Transverse colon (tissue), 4 donors: ENCODE results near the gene SLC22A1.

ENCODE experiments used
- CTCF ChIP-seq, 5 experiments: fragments of 200-600 bp in 3 of 5; fragments of 450-650 bp in 2 of 5; sonication (generic) in 3 of 5; IDR thresholded peaks; 1 replicate in 2 of 5; 2 replicates in 3 of 5; pipeline ENCODE4 v1.5.1; 2016 to 2017; ENCODE audit warnings: antibody characterized with exemption in 5 of 5, inconsistent platforms in 3 of 5, mild to moderate bottlenecking in 2 of 5, moderate library complexity in 1 of 5
- EP300 ChIP-seq: sonication (generic); formaldehyde crosslinking; IDR thresholded peaks from one replicate; pipeline ENCODE4 v1.6.1; 2017; ENCODE audit warnings: antibody characterized with exemption, low read depth
- POLR2A ChIP-seq: fragments of 450-650 bp; IDR thresholded peaks from one replicate; pipeline ENCODE4 v1.6.1; 2016; ENCODE audit warnings: antibody characterized with exemption, mild to moderate bottlenecking, moderate library complexity
- POLR2AphosphoS5 ChIP-seq, 3 donors: sonication (generic); formaldehyde crosslinking; IDR thresholded peaks; one replicate each; pipeline ENCODE4 v1.6.1; 2016; ENCODE audit warnings: antibody characterized with exemption in 3 of 3

- no peak for TF ChIP-seq CTCF (IDR thresholded peaks at IDR 0.05)
- no peak for TF ChIP-seq POLR2AphosphoS5 (IDR thresholded peaks at IDR 0.05)
- TF ChIP-seq POLR2A = no peak
- no peak for TF ChIP-seq EP300
These were observed 76.0 kb downstream of the SLC22A1 start for GRCh38 chr6:160197662-160198061.
